Suppressor macrophage treated with lipopolysaccharide for 4 hours (primary cell): ENCODE data around the gene GALNT11.

Experiments used
- DNase-seq: peaks from one replicate; pipeline ENCODE4 v3.0.0-alpha.2; 2020

GALNT11 gene

DNA sequence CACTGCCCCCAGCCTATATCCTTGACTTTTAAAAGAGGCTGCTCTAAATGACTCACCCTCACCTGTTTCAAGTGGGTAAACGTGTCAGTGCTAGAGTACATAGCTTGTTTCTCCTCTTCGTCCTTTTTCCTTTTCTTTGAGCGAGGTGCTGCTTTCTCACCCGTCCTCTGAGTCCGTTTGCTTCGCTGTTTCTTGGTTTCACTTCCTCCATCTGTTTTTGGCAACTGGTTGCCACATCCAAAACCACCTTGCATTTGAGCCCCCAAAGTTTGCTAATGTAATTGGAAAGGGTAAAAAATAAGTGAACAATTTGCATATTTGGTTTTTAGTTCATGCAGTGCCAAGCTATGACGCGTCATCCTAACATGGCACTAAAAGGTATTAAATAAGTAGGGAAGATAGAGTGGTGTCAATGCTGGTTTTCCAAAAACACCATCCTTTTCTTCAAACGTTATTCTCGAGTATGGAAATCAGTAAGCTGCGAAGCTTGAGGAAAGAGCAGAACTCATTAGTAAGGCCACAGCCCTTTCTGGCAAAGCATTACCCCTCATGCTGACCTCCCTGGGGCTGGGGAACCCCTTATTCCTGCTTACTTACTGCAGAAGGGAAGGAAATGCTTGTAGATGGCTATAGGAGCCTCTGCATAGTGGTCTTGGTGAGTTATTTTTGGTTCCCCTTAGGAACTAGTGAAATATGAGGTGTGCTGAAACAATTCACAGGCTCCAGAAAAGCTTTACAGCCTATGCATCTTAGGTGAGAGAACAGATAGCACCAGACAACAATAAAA lies 133.5 kb downstream of the GALNT11 start:
- peak; percentile 30 for DNase-seq

DNA sequence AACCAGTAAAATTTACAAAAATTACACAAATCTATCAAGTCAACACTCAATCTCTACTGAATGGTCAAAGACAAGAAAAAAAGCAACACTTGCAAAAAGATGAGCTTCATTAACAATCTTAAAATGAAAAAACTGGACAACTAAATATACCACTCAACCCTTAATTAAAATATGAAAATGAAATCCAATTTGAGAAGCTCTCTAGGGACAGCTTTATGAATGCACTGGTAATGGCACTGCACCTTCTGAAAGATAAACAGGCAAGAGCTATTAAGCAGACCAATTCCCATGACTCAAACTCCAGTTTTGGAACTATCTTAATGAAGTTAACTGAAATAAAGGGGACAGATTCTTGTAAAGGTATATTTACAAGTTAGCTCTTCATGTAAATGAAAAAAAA lies 135.7 kb downstream of the GALNT11 start:
- DNase-seq: no peak

DNA sequence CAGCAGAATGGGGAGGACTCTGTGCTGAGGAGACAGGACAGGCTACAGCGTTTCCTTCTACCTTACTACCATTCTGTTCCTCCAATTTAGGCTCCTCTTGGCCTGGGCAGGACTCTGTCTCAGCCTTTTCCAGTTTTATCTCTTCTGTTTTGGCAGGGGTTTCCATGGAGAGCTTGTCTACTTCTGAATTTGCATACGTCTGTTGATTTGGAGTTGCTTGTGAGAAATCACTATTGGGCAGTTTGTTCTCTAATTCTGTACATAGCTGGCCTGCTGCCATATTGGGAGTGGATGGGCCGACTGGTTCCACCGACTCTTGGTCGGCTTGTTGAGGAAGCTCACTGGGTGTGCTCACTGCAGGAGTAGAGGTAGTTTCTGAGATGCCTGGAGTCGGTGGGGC lies 136.8 kb downstream of the GALNT11 start:
- no peak for DNase-seq
